Keratinocyte (primary cell): Measurements from ENCODE around the gene FSTL3. TPM values are rescaled to one million over a fixed set of nuclear protein-coding genes. Genes with fewer than 3 reads are reported as not detected.

Source experiments
- DNase-seq: peaks from one replicate; pipeline ENCODE4 v3.0.0-alpha.2; 2011; ENCODE audit warnings: low read depth, missing footprints, low spot score
- FAIRE-seq: peaks from 2 replicates; lab custom pipeline; 2011; peaks lifted over from hg19 to GRCh38; lab: Jason Lieb, UNC
- H2AFZ ChIP-seq: 2 replicates; pipeline ENCODE4 v1.6.0; 2012; ENCODE audit warnings: low read length, control low read depth, inconsistent platforms; ENCODE audit not compliant: control insufficient read depth
- H3K27ac ChIP-seq: 2 replicates; pipeline ENCODE4 v1.5.1; 2011; ENCODE audit warnings: low read length; ENCODE audit not compliant: control insufficient read depth, insufficient read depth
- H3K27me3 ChIP-seq: 3 replicates; pipeline ENCODE4 v1.6.0; 2011; ENCODE audit warnings: low read length; ENCODE audit not compliant: control insufficient read depth, insufficient read depth; ENCODE audit errors: extremely low read depth
- H3K36me3 ChIP-seq, 2 experiments: 2 replicates in 1 of 2; 3 replicates in 1 of 2; pipeline ENCODE4 v1.5.1; 2011; ENCODE audit warnings: low read length in 2 of 2, mild to moderate bottlenecking in 1 of 2; ENCODE audit not compliant: control insufficient read depth in 2 of 2, insufficient read depth in 2 of 2; ENCODE audit errors: extremely low read depth in 1 of 2
- H3K4me1 ChIP-seq: 3 replicates; pipeline ENCODE4 v1.5.1; 2011; ENCODE audit warnings: low read length; ENCODE audit not compliant: control insufficient read depth, insufficient read depth; ENCODE audit errors: extremely low read depth
- H3K4me2 ChIP-seq: 3 replicates; pipeline ENCODE4 v1.6.0; 2011; ENCODE audit warnings: low read depth, low read length; ENCODE audit not compliant: control insufficient read depth, insufficient read depth; ENCODE audit errors: extremely low read depth
- H3K4me3 ChIP-seq, 3 experiments: fragments of 200-600 bp in 1 of 3; sonication (generic) in 1 of 3; 2 replicates in 2 of 3; 3 replicates in 1 of 3; pipeline ENCODE4 v1.5.1; 2011 to 2016; ENCODE audit warnings: low read length in 3 of 3, mild to moderate bottlenecking in 3 of 3, control low read depth in 2 of 3, inconsistent platforms in 1 of 3, low read depth in 1 of 3, mixed read lengths in 1 of 3, mixed run types in 1 of 3, moderate library complexity in 1 of 3; ENCODE audit not compliant: control insufficient read depth in 2 of 3, insufficient read depth in 2 of 3; ENCODE audit errors: extremely low read depth in 1 of 3
- H3K79me2 ChIP-seq: 2 replicates; pipeline ENCODE4 v1.6.0; 2012; ENCODE audit warnings: low read length; ENCODE audit not compliant: control insufficient read depth, insufficient read depth
- H3K9ac ChIP-seq: 3 replicates; pipeline ENCODE4 v1.6.0; 2011; ENCODE audit warnings: low read length; ENCODE audit not compliant: control insufficient read depth, insufficient read depth; ENCODE audit errors: extremely low read depth
- H3K9me1 ChIP-seq: 3 replicates; pipeline ENCODE4 v1.6.0; 2011; ENCODE audit warnings: low read length; ENCODE audit not compliant: control insufficient read depth, insufficient read depth; ENCODE audit errors: extremely low read depth
- H3K9me3 ChIP-seq: 2 replicates; pipeline ENCODE4 v1.5.1; 2012; ENCODE audit warnings: low read depth, low read length; ENCODE audit not compliant: control insufficient read depth
- H4K20me1 ChIP-seq: 3 replicates; pipeline ENCODE4 v1.6.0; 2011; ENCODE audit warnings: low read length; ENCODE audit not compliant: control insufficient read depth, insufficient read depth; ENCODE audit errors: extremely low read depth
- EZH2 ChIP-seq: IDR thresholded peaks from one replicate; pipeline ENCODE4 v1.6.1; 2012; ENCODE audit warnings: inconsistent platforms, mild to moderate bottlenecking, low read length, moderate library complexity
- dilution Hi-C: fragments of 300-500 bp; cut with MboI; formaldehyde crosslinking; loops from one replicate; pipeline ENCODE4 v1.7.0; 2020; ENCODE audit warnings: low sequenced_read_pairs; ENCODE audit not compliant: extremely low pct_ligation_motif_present
- polyA plus RNA-seq, 5 experiments: library from polyadenylated mRNA; depleted of rRNA in 3 of 5; stranded (reverse) in 3 of 5; stranded (forward) in 1 of 5; unstranded in 1 of 5; fragments of >200 nt; gene quantifications; 1 replicate in 1 of 5; 2 replicates in 3 of 5; 3 replicates in 1 of 5; pipeline versions ENCODE4 v1.2.1 to v1.2.3, GENCODE V29; 2011 to 2012; ENCODE audit warnings: missing spikeins in 2 of 5, low read depth in 1 of 5, low replicate concordance in 1 of 5
- TF ChIP-seq, protein P1 (sequence below), 3 experiments: IDR thresholded peaks in 1 of 3; conservative IDR thresholded peaks in 1 of 3; optimal IDR thresholded peaks in 1 of 3; 2 replicates in 2 of 3; 3 replicates in 1 of 3; pipeline versions ENCODE3 to v1.5.1; 2011; ENCODE audit warnings: low read length in 3 of 3, mild to moderate bottlenecking in 3 of 3, moderate library complexity in 2 of 3, control low read depth in 1 of 3, inconsistent platforms in 1 of 3; ENCODE audit not compliant: insufficient read depth in 2 of 3; ENCODE audit errors: extremely low read depth in 1 of 3

FSTL3 gene
- polyA plus RNA-seq, 1 donor (not counting 4 experiments of a cell fraction or from before 2014, with no cell fraction given), result 54.4 TPM

DNA sequence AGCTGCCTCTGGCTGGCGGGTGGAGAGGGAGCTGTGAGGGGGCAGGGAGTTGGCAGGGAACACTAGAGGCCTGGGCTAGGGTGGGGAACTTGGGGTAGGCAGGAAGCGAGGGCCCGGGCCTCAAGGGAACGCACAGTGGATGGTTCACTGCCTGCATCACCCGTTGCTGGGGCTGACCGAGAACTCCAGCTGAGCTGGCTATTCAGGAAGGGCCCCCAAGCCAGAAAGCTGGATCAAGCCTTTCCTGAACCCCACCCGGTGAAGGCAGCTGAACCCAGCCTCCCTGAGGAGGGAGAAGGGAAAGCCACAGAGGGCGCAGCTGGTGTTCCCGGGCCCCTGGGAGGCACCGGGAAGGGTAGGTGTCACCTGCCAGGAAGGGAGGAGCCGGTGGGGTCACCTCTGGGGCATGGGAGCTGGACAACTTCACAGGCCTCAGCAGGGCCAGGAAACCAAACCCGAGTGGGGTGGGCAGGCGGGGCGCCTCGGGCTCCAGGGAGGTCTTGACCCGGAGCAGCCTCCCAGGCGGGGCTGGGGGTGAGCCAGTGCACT lies 46.4 kb downstream of the FSTL3 start:
- H3K4me2 ChIP-seq, result no peak overlapping the region
- H3K9me1 ChIP-seq, result no peaks in the 10 kb centered on the region
- no peaks in the 10 kb centered on the region for H3K9me3 ChIP-seq
- no peak overlapping the region for H3K27ac ChIP-seq
- no peak overlapping the region for H3K4me3 ChIP-seq
- FAIRE-seq, result no peak
- H2AFZ ChIP-seq, result no peak overlapping the region
- no peaks in the 10 kb centered on the region for H3K4me1 ChIP-seq
- peaks cover 7% of the 10 kb centered on the region for H3K27me3 ChIP-seq
- H4K20me1 ChIP-seq, result no peaks in the 10 kb centered on the region
- dilution Hi-C loops, result no loop called here
- H3K36me3 ChIP-seq, result no peaks in the 10 kb centered on the region
- DNase-seq, result no peak
- H3K9ac ChIP-seq, result no peak overlapping the region
- TF ChIP-seq, protein P1, sequence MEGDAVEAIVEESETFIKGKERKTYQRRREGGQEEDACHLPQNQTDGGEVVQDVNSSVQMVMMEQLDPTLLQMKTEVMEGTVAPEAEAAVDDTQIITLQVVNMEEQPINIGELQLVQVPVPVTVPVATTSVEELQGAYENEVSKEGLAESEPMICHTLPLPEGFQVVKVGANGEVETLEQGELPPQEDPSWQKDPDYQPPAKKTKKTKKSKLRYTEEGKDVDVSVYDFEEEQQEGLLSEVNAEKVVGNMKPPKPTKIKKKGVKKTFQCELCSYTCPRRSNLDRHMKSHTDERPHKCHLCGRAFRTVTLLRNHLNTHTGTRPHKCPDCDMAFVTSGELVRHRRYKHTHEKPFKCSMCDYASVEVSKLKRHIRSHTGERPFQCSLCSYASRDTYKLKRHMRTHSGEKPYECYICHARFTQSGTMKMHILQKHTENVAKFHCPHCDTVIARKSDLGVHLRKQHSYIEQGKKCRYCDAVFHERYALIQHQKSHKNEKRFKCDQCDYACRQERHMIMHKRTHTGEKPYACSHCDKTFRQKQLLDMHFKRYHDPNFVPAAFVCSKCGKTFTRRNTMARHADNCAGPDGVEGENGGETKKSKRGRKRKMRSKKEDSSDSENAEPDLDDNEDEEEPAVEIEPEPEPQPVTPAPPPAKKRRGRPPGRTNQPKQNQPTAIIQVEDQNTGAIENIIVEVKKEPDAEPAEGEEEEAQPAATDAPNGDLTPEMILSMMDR (optimal IDR thresholded peaks at IDR 0.05 in 1 of 3, IDR thresholded peaks at IDR 0.05 in 1 of 3, conservative IDR thresholded peaks at IDR 0.05 in 1 of 3; ENCODE audit: extremely low read depth in 1 of 3, insufficient read depth in 2 of 3, low read length in 3 of 3), result no peak
- TF ChIP-seq EZH2, result no peak
- H3K79me2 ChIP-seq, result no peaks in the 10 kb centered on the region

DNA sequence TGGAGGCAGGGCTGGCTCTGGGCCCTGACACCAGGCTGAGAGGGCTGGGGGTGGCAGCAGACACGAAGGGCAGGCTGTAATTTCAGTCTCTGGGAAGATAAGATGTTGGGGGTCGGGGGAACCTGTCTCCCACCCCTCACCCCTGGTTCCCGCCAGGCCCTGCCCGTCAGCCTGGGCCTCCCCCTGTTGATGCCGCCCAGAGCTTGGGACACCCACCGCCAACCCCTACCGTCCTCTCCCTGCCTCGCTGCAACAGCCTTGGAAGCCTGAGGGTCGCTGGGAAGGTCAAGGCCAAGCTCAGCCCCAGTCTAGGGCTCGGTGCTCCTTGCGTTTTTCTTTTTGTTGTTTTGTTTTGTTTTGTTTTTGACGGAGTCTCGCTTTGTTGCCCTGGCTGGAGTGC lies 47.1 kb downstream of the FSTL3 start:
- no peak overlapping the region for H2AFZ ChIP-seq
- DNase-seq (no peak), FAIRE-seq (no peak)
- no peak overlapping the region for H3K9ac ChIP-seq
- H3K4me3 ChIP-seq, result no peak overlapping the region
- no peaks in the 10 kb centered on the region for H4K20me1 ChIP-seq
- no peak for TF ChIP-seq EZH2
- TF ChIP-seq, protein P1 (optimal IDR thresholded peaks at IDR 0.05 in 1 of 3, IDR thresholded peaks at IDR 0.05 in 1 of 3, conservative IDR thresholded peaks at IDR 0.05 in 1 of 3; ENCODE audit: extremely low read depth in 1 of 3, insufficient read depth in 2 of 3, low read length in 3 of 3), result no peak
- H3K36me3 ChIP-seq, result no peaks in the 10 kb centered on the region
- no peaks in the 10 kb centered on the region for H3K9me1 ChIP-seq
- H3K4me2 ChIP-seq, result no peak overlapping the region
- H3K27me3 ChIP-seq, result peaks cover 5% of the 10 kb centered on the region
- dilution Hi-C loops, result no loop called here
- H3K27ac ChIP-seq, result no peak overlapping the region
- H3K9me3 ChIP-seq, result no peaks in the 10 kb centered on the region
- no peaks in the 10 kb centered on the region for H3K4me1 ChIP-seq
- no peaks in the 10 kb centered on the region for H3K79me2 ChIP-seq
